ENCODE results near the gene SFI1.

GRCh38 chr22:31567196-31567595 lies 70.9 kb downstream of the SFI1 start:
- TF ChIP-seq CTCF (IDR thresholded peaks at IDR 0.05), result no peak
- TF ChIP-seq POLR2A (IDR thresholded peaks at IDR 0.05), result no peak

All from testis (tissue), 2 donors.